ENCODE data around the gene MACROD1.

Gene MACROD1

DNA sequence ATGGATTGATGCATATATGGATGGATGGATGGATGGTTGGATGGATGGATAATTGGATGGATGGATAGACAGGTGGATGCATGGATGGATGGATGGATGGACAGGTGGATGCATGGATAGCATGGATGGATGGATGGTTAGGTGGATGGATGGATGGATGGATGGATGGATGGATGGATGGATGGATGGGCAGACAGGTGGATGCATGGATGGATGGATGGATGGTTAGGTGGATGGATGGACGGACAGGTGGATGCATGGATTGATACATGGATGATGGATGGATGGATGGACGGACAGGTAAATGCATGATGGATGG is 52.5 kb downstream of the MACROD1 start:
- no peak for DNase-seq (ENCODE audit: extremely low read depth, low read depth)
- TF ChIP-seq, protein P1, sequence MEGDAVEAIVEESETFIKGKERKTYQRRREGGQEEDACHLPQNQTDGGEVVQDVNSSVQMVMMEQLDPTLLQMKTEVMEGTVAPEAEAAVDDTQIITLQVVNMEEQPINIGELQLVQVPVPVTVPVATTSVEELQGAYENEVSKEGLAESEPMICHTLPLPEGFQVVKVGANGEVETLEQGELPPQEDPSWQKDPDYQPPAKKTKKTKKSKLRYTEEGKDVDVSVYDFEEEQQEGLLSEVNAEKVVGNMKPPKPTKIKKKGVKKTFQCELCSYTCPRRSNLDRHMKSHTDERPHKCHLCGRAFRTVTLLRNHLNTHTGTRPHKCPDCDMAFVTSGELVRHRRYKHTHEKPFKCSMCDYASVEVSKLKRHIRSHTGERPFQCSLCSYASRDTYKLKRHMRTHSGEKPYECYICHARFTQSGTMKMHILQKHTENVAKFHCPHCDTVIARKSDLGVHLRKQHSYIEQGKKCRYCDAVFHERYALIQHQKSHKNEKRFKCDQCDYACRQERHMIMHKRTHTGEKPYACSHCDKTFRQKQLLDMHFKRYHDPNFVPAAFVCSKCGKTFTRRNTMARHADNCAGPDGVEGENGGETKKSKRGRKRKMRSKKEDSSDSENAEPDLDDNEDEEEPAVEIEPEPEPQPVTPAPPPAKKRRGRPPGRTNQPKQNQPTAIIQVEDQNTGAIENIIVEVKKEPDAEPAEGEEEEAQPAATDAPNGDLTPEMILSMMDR (IDR thresholded peaks at IDR 0.05; ENCODE audit: low read depth, low read length), result no peak

DNA sequence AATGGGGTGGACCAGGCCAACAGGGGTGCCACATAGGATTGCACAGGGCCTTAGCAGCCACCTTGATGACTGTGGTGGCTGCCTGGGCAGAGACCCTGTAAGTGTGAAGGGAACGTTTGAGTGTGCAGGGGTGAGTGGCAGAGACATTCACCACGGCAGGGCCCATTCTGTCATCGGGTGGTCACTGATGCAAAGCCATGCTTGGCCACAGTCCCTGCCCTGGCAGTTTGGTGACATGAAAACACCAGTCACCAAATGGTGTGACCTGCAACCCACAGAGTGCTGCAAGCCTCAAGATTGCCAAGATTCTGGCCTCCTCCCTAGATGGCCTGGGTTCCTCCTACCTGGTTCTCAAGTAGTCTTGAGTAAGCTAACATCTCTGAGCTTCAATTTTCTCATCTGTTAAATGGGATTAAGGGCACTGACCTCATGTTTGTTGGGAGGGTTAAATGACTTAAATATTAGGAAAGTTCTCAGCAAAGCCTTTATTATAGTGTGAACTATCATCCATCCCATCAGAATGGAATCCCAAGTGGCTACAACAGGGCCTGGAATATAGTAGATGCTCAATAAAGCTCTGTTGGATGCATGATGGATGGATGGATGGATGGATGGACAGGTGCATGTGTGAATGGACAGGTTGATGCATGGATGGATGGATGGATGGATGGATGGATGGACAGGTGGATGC is 53.0 kb downstream of the MACROD1 start:
- TF ChIP-seq, protein P1 (IDR thresholded peaks at IDR 0.05; ENCODE audit: low read depth, low read length), result no peak

DNA sequence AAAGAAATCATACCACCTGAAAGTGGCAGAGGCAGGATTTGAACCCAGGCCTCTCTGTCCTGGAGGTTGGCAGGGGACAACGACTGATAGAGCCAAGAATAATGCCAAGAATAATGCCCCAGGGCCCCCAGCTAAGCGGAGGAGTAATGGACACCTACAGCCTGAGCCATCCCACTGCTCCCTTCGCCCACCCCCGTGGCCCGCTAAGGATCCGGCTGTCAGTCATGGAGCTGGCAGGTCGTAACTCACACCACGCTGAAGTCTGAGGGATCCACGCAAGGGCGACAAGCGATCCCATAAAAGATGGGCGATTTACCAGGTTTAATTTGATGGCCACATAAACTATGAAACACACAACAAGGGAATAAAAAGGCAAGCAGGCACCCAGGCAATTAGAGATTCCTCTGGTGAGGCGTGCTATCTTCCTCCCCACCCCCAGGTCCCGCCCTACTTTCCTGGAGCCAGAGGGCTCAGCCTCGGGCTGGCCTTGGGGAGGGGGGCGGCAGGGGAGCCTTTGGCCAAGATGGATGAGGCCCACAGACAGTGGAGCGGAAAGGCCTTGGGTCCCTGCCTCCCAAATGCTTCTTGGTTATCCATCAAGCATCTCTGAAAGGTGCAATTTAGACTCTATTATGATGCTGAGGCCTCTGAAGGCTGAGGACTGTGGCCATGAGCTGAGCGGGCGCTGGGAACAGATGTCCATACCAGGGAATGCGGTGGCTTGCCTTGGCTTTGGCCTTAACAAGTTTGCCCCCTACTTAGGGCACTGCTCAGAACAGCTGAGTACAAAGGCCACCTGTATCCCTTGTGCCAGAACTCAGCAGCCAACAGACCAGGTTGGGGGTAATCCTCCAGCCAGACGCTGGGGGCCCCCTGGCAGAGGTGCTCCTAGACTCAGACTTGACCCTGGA is 55.2 kb downstream of the MACROD1 start:
- TF ChIP-seq, protein P1 (IDR thresholded peaks at IDR 0.05; ENCODE audit: low read depth, low read length), result no peak
- DNase-seq (ENCODE audit: extremely low read depth, low read depth), result no peak

More for the DNA sequence above, 53.0 kb downstream of the MACROD1 start:
- DNase-seq (ENCODE audit: extremely low read depth, low read depth), result no peak

DNA sequence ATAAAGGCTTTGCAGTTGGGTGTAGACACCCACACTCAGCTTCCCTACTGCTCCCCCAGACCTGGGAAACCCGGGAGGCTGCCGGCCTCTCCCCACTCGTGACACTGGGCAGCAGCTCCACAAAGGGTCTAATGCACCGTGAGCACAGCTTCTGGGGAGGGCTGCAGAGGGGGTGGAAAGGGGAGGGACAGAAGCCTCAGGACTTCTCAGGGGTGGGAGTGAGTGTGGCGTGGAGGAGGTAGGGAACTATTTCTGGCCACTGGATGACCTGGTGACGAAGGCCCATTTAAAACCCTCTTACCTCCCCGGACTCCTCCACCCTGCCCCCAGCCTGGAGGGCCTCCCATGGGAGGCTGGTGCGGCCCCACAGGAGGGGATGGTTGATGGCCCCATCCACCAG is 56.6 kb downstream of the MACROD1 start:
- TF ChIP-seq, protein P1 (IDR thresholded peaks at IDR 0.05; ENCODE audit: low read depth, low read length), result no peak
- no peak for DNase-seq (ENCODE audit: extremely low read depth, low read depth)

DNA sequence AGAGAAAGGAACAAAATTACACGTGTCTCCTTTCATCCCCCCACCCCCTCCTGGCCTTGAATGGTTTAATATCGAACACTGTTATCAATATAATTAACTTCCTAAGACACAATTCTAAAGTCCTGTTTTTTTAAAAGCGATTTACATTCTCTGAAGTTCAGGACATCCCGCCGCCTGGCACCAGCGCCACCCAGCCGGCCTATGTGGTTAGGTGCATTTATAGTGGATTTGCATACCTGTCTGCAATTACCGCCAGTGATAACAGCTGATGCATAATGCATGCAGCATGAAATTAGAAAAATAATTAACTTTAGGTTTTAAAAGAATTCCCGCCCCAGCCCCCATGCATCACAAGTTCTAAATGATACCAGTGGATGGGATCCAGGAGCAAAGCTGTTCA is 58.6 kb downstream of the MACROD1 start:
- TF ChIP-seq, protein P1 (IDR thresholded peaks at IDR 0.05; ENCODE audit: low read depth, low read length), result no peak
- no peak for DNase-seq (ENCODE audit: extremely low read depth, low read depth)

DNA sequence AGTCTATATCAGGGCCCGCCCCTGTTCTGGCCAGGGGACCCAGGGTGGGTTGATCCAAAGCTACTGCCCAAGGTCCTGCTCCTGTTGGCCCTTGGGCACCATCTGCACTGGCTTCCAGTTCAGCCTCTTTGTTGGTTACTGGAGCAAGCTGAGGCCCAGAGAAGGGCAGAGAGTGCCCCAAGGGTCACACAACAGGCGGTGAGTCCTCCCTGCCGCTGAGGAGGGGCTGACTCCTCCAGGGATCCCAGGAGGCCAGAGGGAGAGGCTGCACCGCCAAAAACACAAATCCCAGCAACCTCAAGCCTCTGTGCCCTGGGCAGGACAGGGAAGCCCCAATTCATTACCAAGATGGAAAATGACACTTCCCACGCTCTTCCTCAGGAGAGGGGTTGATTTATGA is 61.3 kb downstream of the MACROD1 start:
- DNase-seq (ENCODE audit: extremely low read depth, low read depth), result no peak
- TF ChIP-seq, protein P1 (IDR thresholded peaks at IDR 0.05; ENCODE audit: low read depth, low read length), result no peak
